ES-I3 (cell line): ENCODE data around the gene ZDHHC8.

ENCODE experiments used
- H3K36me3 ChIP-seq: 2 replicates; pipeline ENCODE4 v1.6.1; 2013; ENCODE audit warnings: mild to moderate bottlenecking, low read length, control low read depth, moderate library complexity; ENCODE audit not compliant: insufficient read depth
- H3K4me1 ChIP-seq: 2 replicates; pipeline ENCODE4 v1.6.1; 2013; ENCODE audit warnings: mild to moderate bottlenecking, control low read depth, low read length; ENCODE audit not compliant: insufficient read depth
- H3K9ac ChIP-seq: 2 replicates; pipeline ENCODE4 v1.6.1; 2013; ENCODE audit warnings: low read depth, mild to moderate bottlenecking, low read length, moderate library complexity
- H3K9me3 ChIP-seq: 2 replicates; pipeline ENCODE4 v1.6.1; 2013; ENCODE audit warnings: mild to moderate bottlenecking, low read length, moderate library complexity; ENCODE audit not compliant: control insufficient read depth, insufficient read depth

Gene ZDHHC8

GRCh38 chr22:20091690-20092476 is 39.7 kb upstream of the ZDHHC8 start:
- H3K9ac ChIP-seq: no peak overlapping the region
- H3K9me3 ChIP-seq: 0 out of 2 replicates have a peak, but pooled peaks cover 4% of the 10 kb centered on the region
- peaks cover 78% of the 10 kb centered on the region for H3K36me3 ChIP-seq
- H3K4me1 ChIP-seq: no peaks in the 10 kb centered on the region

GRCh38 chr22:20092477-20092854 is 39.1 kb upstream of the ZDHHC8 start:
- 0 out of 2 replicates have a peak, but pooled peaks cover 4% of the 10 kb centered on the region for H3K9me3 ChIP-seq
- H3K36me3 ChIP-seq: peaks cover 74% of the 10 kb centered on the region
- no peaks in the 10 kb centered on the region for H3K4me1 ChIP-seq
- H3K9ac ChIP-seq: no peak overlapping the region

- H3K9ac ChIP-seq: no peak overlapping the region
- peaks cover 72% of the 10 kb centered on the region for H3K36me3 ChIP-seq
- 0 out of 2 replicates have a peak, but pooled peaks cover 4% of the 10 kb centered on the region for H3K9me3 ChIP-seq
- no peaks in the 10 kb centered on the region for H3K4me1 ChIP-seq
These were observed 38.0 kb upstream of the ZDHHC8 start for GRCh38 chr22:20093418-20094196.

GRCh38 chr22:20094197-20094807 is 37.3 kb upstream of the ZDHHC8 start:
- Histone ChIP-seq H3K4me1 (no peaks in the 10 kb centered on the region), H3K36me3 (peaks cover 72% of the 10 kb centered on the region), H3K9me3 (0 out of 2 replicates have a peak, but pooled peaks cover 4% of the 10 kb centered on the region), H3K9ac (no peak overlapping the region)

GRCh38 chr22:20095521-20095920 is 36.1 kb upstream of the ZDHHC8 start:
- Histone ChIP-seq H3K4me1 (no peaks in the 10 kb centered on the region; the same call in 1 of the 2 replicates), H3K9me3 (0 out of 2 replicates have a peak, but pooled peaks cover 4% of the 10 kb centered on the region), H3K36me3 (peaks cover 63% of the 10 kb centered on the region), H3K9ac (no peak overlapping the region)

- no peak overlapping the region for H3K9ac ChIP-seq
- H3K36me3 ChIP-seq: peaks cover 51% of the 10 kb centered on the region
- H3K9me3 ChIP-seq: 0 out of 2 replicates have a peak, but pooled peaks cover 4% of the 10 kb centered on the region
- H3K4me1 ChIP-seq: no peaks in the 10 kb centered on the region; the same call in 1 of the 2 replicates
These were observed 34.8 kb upstream of the ZDHHC8 start for GRCh38 chr22:20096574-20097420.

GRCh38 chr22:20099099-20099711 is 32.4 kb upstream of the ZDHHC8 start:
- Histone ChIP-seq H3K9ac (no peak overlapping the region), H3K36me3 (peaks cover 42% of the 10 kb centered on the region), H3K9me3 (0 out of 2 replicates have a peak, but pooled peaks cover 4% of the 10 kb centered on the region), H3K4me1 (no peaks in the 10 kb centered on the region; the same call in 1 of the 2 replicates)

- Histone ChIP-seq H3K9ac (no peak overlapping the region), H3K36me3 (peaks cover 39% of the 10 kb centered on the region), H3K4me1 (no peaks in the 10 kb centered on the region; the same call in 1 of the 2 replicates), H3K9me3 (0 out of 2 replicates have a peak, but pooled peaks cover 2% of the 10 kb centered on the region)
These were observed 30.0 kb upstream of the ZDHHC8 start for GRCh38 chr22:20101638-20102037.

GRCh38 chr22:20102203-20102780 is 29.3 kb upstream of the ZDHHC8 start:
- H3K4me1 ChIP-seq: no peaks in the 10 kb centered on the region; the same call in 1 of the 2 replicates
- no peak overlapping the region for H3K9ac ChIP-seq
- peaks cover 39% of the 10 kb centered on the region for H3K36me3 ChIP-seq
- H3K9me3 ChIP-seq: no peaks in the 10 kb centered on the region

- peaks cover 32% of the 10 kb centered on the region for H3K36me3 ChIP-seq
These were observed 26.0 kb upstream of the ZDHHC8 start for GRCh38 chr22:20105456-20106204.

GRCh38 chr22:20106205-20106848 is 25.3 kb upstream of the ZDHHC8 start:
- H3K9me3 ChIP-seq: no peaks in the 10 kb centered on the region
- peaks cover 35% of the 10 kb centered on the region for H3K36me3 ChIP-seq
- no peaks in the 10 kb centered on the region for H3K4me1 ChIP-seq
- no peak overlapping the region for H3K9ac ChIP-seq

More at GRCh38 chr22:20105456-20106204, 26.0 kb upstream of the ZDHHC8 start:
- Histone ChIP-seq H3K9ac (no peak overlapping the region), H3K9me3 (no peaks in the 10 kb centered on the region), H3K4me1 (no peaks in the 10 kb centered on the region)

- H3K9me3 ChIP-seq: no peaks in the 10 kb centered on the region
- no peak overlapping the region for H3K9ac ChIP-seq
- peaks cover 34% of the 10 kb centered on the region for H3K36me3 ChIP-seq
- H3K4me1 ChIP-seq: no peaks in the 10 kb centered on the region
These were observed 24.8 kb upstream of the ZDHHC8 start for GRCh38 chr22:20106849-20107237.
